ENCODE results near the gene MCOLN2.
"Not testable (repeated sequence)": the region's sequence is repeated elsewhere in the genome, so short reads cannot be mapped to it uniquely, and the experiment has no call there.

The MCOLN2 gene

GRCh38 chr1:84918726-84919336 lies 78.1 kb downstream of the MCOLN2 start:
- H3K36me3 ChIP-seq (ENCODE audit: control insufficient read depth, insufficient read depth, low read length, severe bottlenecking): no peaks in the 10 kb centered on the region
- H3K9ac ChIP-seq (ENCODE audit: low read length): no peak overlapping the region
- H3K27me3 ChIP-seq (replicated peaks; ENCODE audit: control insufficient read depth, insufficient read depth, low read length): peaks cover 10% of the 10 kb centered on the region
- H3K4me3 ChIP-seq (ENCODE audit: low read length): no peak overlapping the region
- no peak for DNase-seq (ENCODE audit: low read depth)
- no peaks in the 10 kb centered on the region for H3K9me3 ChIP-seq (ENCODE audit: control insufficient read depth, low read length)
- peaks cover 8% of the 10 kb centered on the region for H3K4me1 ChIP-seq (ENCODE audit: control insufficient read depth, insufficient read depth, low read length)

- no peaks in the 10 kb centered on the region for H3K36me3 ChIP-seq (ENCODE audit: control insufficient read depth, insufficient read depth, low read length, severe bottlenecking)
Measured at GRCh38 chr1:84916897-84917296, 80.0 kb downstream of the MCOLN2 start.

GRCh38 chr1:84913555-84913892 lies 83.4 kb downstream of the MCOLN2 start:
- peak overlapping the region; percentile 32 for H3K4me3 ChIP-seq (ENCODE audit: low read length)
- H3K9ac ChIP-seq (ENCODE audit: low read length): no peak overlapping the region
- H3K36me3 ChIP-seq (ENCODE audit: control insufficient read depth, insufficient read depth, low read length, severe bottlenecking): no peaks in the 10 kb centered on the region
- DNase-seq (ENCODE audit: low read depth): no peak
- H3K9me3 ChIP-seq (ENCODE audit: control insufficient read depth, low read length): no peaks in the 10 kb centered on the region
- peaks cover 6% of the 10 kb centered on the region for H3K27me3 ChIP-seq (replicated peaks; ENCODE audit: control insufficient read depth, insufficient read depth, low read length)
- peaks cover 17% of the 10 kb centered on the region for H3K4me1 ChIP-seq (ENCODE audit: control insufficient read depth, insufficient read depth, low read length)

More at GRCh38 chr1:84916897-84917296, 80.0 kb downstream of the MCOLN2 start:
- H3K4me3 ChIP-seq (ENCODE audit: low read length): no peak overlapping the region
- peaks cover 22% of the 10 kb centered on the region for H3K4me1 ChIP-seq (ENCODE audit: control insufficient read depth, insufficient read depth, low read length)
- no peaks in the 10 kb centered on the region for H3K9me3 ChIP-seq (ENCODE audit: control insufficient read depth, low read length)
- H3K9ac ChIP-seq (ENCODE audit: low read length): no peak overlapping the region
- DNase-seq (ENCODE audit: low read depth): no peak
- H3K27me3 ChIP-seq (replicated peaks; ENCODE audit: control insufficient read depth, insufficient read depth, low read length): peaks cover 7% of the 10 kb centered on the region

GRCh38 chr1:84912726-84913554 lies 84.0 kb downstream of the MCOLN2 start:
- Histone ChIP-seq H3K36me3 (ENCODE audit: control insufficient read depth, insufficient read depth, low read length, severe bottlenecking) (no peaks in the 10 kb centered on the region), H3K4me3 (ENCODE audit: low read length) (peak overlapping the region; percentile 32), H3K4me1 (ENCODE audit: control insufficient read depth, insufficient read depth, low read length) (peaks cover 17% of the 10 kb centered on the region), H3K9ac (ENCODE audit: low read length) (no peak overlapping the region), H3K9me3 (ENCODE audit: control insufficient read depth, low read length) (no peaks in the 10 kb centered on the region), H3K27me3 (replicated peaks; ENCODE audit: control insufficient read depth, insufficient read depth, low read length) (peaks cover under 1% of the 10 kb centered on the region)
- no peak for DNase-seq (ENCODE audit: low read depth)

- peaks cover 15% of the 10 kb centered on the region for H3K4me1 ChIP-seq (ENCODE audit: control insufficient read depth, insufficient read depth, low read length)
- DNase-seq (ENCODE audit: low read depth); H3K9ac ChIP-seq (ENCODE audit: low read length): not testable (repeated sequence)
Measured at GRCh38 chr1:84908746-84909464, 88.0 kb downstream of the MCOLN2 start.

GRCh38 chr1:84907095-84907827 lies 89.7 kb downstream of the MCOLN2 start:
- Histone ChIP-seq H3K4me1 (ENCODE audit: control insufficient read depth, insufficient read depth, low read length) (peaks cover under 1% of the 10 kb centered on the region), H3K36me3 (ENCODE audit: control insufficient read depth, insufficient read depth, low read length, severe bottlenecking) (no peaks in the 10 kb centered on the region), H3K9me3 (ENCODE audit: control insufficient read depth, low read length) (no peaks in the 10 kb centered on the region), H3K4me3 (ENCODE audit: low read length) (no peak overlapping the region), H3K27me3 (replicated peaks; ENCODE audit: control insufficient read depth, insufficient read depth, low read length) (no peaks in the 10 kb centered on the region), H3K9ac (ENCODE audit: low read length) (no peak overlapping the region)
- peak; percentile 53 for DNase-seq (ENCODE audit: low read depth)

More at GRCh38 chr1:84908746-84909464, 88.0 kb downstream of the MCOLN2 start:
- not testable (repeated sequence) for H3K9me3 ChIP-seq (ENCODE audit: control insufficient read depth, low read length); H3K4me3 ChIP-seq (ENCODE audit: low read length); H3K27me3 ChIP-seq (replicated peaks; ENCODE audit: control insufficient read depth, insufficient read depth, low read length); H3K36me3 ChIP-seq (ENCODE audit: control insufficient read depth, insufficient read depth, low read length, severe bottlenecking)

- not testable (repeated sequence) for H3K4me1 ChIP-seq (ENCODE audit: control insufficient read depth, insufficient read depth, low read length); H3K4me3 ChIP-seq (ENCODE audit: low read length); H3K9me3 ChIP-seq (ENCODE audit: control insufficient read depth, low read length); H3K27me3 ChIP-seq (replicated peaks; ENCODE audit: control insufficient read depth, insufficient read depth, low read length); H3K9ac ChIP-seq (ENCODE audit: low read length); H3K36me3 ChIP-seq (ENCODE audit: control insufficient read depth, insufficient read depth, low read length, severe bottlenecking); DNase-seq (ENCODE audit: low read depth)
Measured at GRCh38 chr1:84902727-84903126, 94.2 kb downstream of the MCOLN2 start.

GRCh38 chr1:84899969-84900368 lies 96.9 kb downstream of the MCOLN2 start:
- no peaks in the 10 kb centered on the region for H3K4me1 ChIP-seq (ENCODE audit: control insufficient read depth, insufficient read depth, low read length)
- H3K36me3 ChIP-seq (ENCODE audit: control insufficient read depth, insufficient read depth, low read length, severe bottlenecking): no peaks in the 10 kb centered on the region

GRCh38 chr1:84896279-84896678 lies 100.6 kb downstream of the MCOLN2 start:
- no peaks in the 10 kb centered on the region for H3K36me3 ChIP-seq (ENCODE audit: control insufficient read depth, insufficient read depth, low read length, severe bottlenecking)
- no peak for DNase-seq (ENCODE audit: low read depth)
- no peak overlapping the region for H3K4me3 ChIP-seq (ENCODE audit: low read length)
- H3K27me3 ChIP-seq (replicated peaks; ENCODE audit: control insufficient read depth, insufficient read depth, low read length): peaks cover 34% of the 10 kb centered on the region
- peaks cover 6% of the 10 kb centered on the region for H3K4me1 ChIP-seq (ENCODE audit: control insufficient read depth, insufficient read depth, low read length)
- no peak overlapping the region for H3K9ac ChIP-seq (ENCODE audit: low read length)
- no peaks in the 10 kb centered on the region for H3K9me3 ChIP-seq (ENCODE audit: control insufficient read depth, low read length)

More at GRCh38 chr1:84899969-84900368, 96.9 kb downstream of the MCOLN2 start:
- no peak for DNase-seq (ENCODE audit: low read depth)
- Histone ChIP-seq H3K27me3 (replicated peaks; ENCODE audit: control insufficient read depth, insufficient read depth, low read length) (peaks cover 12% of the 10 kb centered on the region), H3K9ac (ENCODE audit: low read length) (no peak overlapping the region), H3K4me3 (ENCODE audit: low read length) (no peak overlapping the region), H3K9me3 (ENCODE audit: control insufficient read depth, low read length) (no peaks in the 10 kb centered on the region)

GRCh38 chr1:84892705-84893618 lies 104.0 kb downstream of the MCOLN2 start, which contains the start of gene LPAR3:
TSS of gene LPAR3 (minus strand) at chr1:84893206. CDS start at chr1:84866120, 27,086 bp downstream.
- H3K9ac ChIP-seq (ENCODE audit: low read length): no peak within 1 kb of the TSS
- no peaks in the 10 kb centered on the region for H3K36me3 ChIP-seq (ENCODE audit: control insufficient read depth, insufficient read depth, low read length, severe bottlenecking)
- H3K27me3 ChIP-seq (replicated peaks; ENCODE audit: control insufficient read depth, insufficient read depth, low read length): peaks cover 34% of the 10 kb centered on the region
- peaks cover 11% of the 10 kb centered on the region for H3K4me1 ChIP-seq (ENCODE audit: control insufficient read depth, insufficient read depth, low read length)
- H3K4me3 ChIP-seq (ENCODE audit: low read length): peak within 1 kb of the TSS; percentile 67
- DNase-seq (ENCODE audit: low read depth): peak; percentile 44
- H3K9me3 ChIP-seq (ENCODE audit: control insufficient read depth, low read length): no peaks in the 10 kb centered on the region
